Neutrophil (primary cell): Measurements from ENCODE around the gene FMNL3.

Experiments used
- H3K27ac ChIP-seq: fragments of 200-600 bp; sonication (generic); 2 replicates; pipeline ENCODE4 v1.5.1; 2016; ENCODE audit warnings: mild to moderate bottlenecking, moderate library complexity
- H3K27me3 ChIP-seq: fragments of 200-600 bp; sonication (generic); 2 replicates; pipeline ENCODE4 v1.6.0; 2016; ENCODE audit warnings: mild to moderate bottlenecking
- H3K36me3 ChIP-seq: fragments of 200-600 bp; sonication (generic); 2 replicates; pipeline ENCODE4 v1.5.1; 2017
- H3K4me1 ChIP-seq, 2 experiments: fragments of 200-600 bp in 1 of 2; sonication (generic) in 1 of 2; 1 replicate in 1 of 2; 2 replicates in 1 of 2; pipeline versions ENCODE4 v1.5.1 to v1.6.1; 2013 to 2016; ENCODE audit warnings: low read depth in 1 of 2, low read length in 1 of 2, mild to moderate bottlenecking in 1 of 2, moderate library complexity in 1 of 2; ENCODE audit not compliant: control insufficient read depth in 1 of 2, insufficient read depth in 1 of 2
- H3K4me3 ChIP-seq, 2 experiments: fragments of 200-600 bp in 1 of 2; sonication (generic) in 1 of 2; 1 replicate in 1 of 2; 2 replicates in 1 of 2; pipeline ENCODE4 v1.5.1; 2013 to 2016; ENCODE audit warnings: low read depth in 1 of 2, low read length in 1 of 2, mild to moderate bottlenecking in 1 of 2, moderate library complexity in 1 of 2
- H3K9me3 ChIP-seq: fragments of 200-600 bp; sonication (generic); 2 replicates; pipeline ENCODE4 v1.5.1; 2016
- TF ChIP-seq, protein P1 (sequence below): fragments of 200-600 bp; sonication (generic); IDR thresholded peaks from 2 replicates; pipeline ENCODE4 v1.5.1; 2016; ENCODE audit warnings: antibody characterized with exemption

The FMNL3 gene

DNA sequence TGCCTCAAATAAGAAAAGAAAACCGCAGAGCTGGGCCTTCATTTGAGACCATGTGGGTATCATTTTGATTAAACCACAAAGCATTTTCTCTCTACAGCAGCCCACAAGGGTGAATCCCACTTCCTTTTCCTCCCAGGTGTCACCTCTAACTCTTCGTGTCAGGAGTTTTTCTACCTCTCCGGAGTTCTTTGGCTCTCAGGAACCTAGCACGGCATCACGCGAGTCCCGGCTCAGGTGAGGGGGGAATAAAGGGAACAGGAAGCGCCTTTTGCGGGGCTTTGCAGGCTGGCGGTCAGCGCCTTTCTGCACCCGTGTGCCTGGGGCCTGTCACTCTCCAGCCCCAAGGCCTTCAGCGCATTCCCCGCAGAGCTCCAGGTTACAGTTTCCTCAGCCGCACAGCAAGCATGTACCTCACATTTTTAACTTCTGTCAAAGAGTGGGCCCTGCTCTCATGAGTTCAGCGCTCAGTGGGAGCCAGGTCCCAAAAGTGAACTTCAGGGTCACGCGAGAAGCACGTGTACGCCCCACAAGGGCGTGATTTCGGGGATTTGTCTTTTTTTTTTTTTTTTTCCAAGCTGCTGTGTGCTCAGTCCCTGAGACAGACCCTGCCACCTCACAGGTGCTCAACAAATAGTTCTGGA, 84.6 kb downstream of the FMNL3 start:
- Histone ChIP-seq H3K27ac (peak overlapping the region; percentile 55), H3K36me3 (no peaks in the 10 kb centered on the region), H3K9me3 (no peaks in the 10 kb centered on the region), H3K4me3 (peak overlapping the region; percentile 87 to 89), H3K4me1 (peaks cover 13 to 16% of the 10 kb centered on the region in 2 experiments), H3K27me3 (peaks cover 87% of the 10 kb centered on the region)
- TF ChIP-seq, protein P1, sequence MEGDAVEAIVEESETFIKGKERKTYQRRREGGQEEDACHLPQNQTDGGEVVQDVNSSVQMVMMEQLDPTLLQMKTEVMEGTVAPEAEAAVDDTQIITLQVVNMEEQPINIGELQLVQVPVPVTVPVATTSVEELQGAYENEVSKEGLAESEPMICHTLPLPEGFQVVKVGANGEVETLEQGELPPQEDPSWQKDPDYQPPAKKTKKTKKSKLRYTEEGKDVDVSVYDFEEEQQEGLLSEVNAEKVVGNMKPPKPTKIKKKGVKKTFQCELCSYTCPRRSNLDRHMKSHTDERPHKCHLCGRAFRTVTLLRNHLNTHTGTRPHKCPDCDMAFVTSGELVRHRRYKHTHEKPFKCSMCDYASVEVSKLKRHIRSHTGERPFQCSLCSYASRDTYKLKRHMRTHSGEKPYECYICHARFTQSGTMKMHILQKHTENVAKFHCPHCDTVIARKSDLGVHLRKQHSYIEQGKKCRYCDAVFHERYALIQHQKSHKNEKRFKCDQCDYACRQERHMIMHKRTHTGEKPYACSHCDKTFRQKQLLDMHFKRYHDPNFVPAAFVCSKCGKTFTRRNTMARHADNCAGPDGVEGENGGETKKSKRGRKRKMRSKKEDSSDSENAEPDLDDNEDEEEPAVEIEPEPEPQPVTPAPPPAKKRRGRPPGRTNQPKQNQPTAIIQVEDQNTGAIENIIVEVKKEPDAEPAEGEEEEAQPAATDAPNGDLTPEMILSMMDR, result no peak

DNA sequence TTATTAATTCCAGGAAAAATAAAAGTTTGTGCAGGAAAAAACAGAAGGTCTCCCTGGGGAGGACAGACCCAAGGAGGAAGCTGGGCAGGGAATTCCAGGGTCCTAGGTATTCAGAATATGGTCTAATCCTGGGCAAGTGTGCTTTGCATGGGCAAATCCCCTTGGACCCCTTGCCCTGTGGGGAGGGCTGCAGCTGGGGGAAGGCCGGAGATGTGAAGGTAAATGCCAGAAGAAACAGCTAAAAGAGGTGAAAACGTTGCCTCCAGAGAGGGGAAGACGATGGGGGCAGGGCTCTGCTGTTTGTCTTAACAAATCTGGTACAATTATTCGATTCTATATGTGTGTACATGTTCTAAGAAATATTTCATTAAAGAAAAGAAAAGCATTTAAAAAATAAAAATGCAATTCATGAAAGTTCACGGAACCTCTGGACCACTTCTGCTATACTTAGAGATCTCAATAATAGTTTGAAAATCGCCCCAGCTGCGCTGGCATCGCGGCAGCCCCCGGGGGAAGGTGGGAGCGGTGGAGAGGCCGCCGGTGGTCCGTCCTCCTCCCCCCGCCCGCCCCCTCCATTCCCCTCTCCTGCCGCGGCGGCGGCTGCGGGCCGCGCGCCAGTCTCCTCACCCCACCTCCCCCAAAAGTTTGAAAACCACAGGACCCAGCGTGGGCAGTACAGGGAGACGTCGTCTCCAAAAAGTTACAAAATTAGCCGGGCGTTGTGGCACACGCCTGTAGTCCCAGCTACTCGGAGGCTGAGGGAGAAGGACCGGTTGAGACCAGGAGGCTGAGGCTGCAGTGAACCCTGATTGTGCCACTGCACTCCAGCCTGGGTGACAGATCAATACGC, 85.3 kb downstream of the FMNL3 start:
- TF ChIP-seq, protein P1, result no peak
- H3K27me3 ChIP-seq, result peaks cover 94% of the 10 kb centered on the region
- peaks cover 13 to 16% of the 10 kb centered on the region in 2 experiments for H3K4me1 ChIP-seq
- H3K27ac ChIP-seq, result no peak overlapping the region
- no peaks in the 10 kb centered on the region for H3K36me3 ChIP-seq
- H3K9me3 ChIP-seq, result no peaks in the 10 kb centered on the region
- peak overlapping the region; percentile 87 to 89 for H3K4me3 ChIP-seq

- peaks cover 13 to 16% of the 10 kb centered on the region in 2 experiments for H3K4me1 ChIP-seq
- TF ChIP-seq, protein P1, result no peak
- no peaks in the 10 kb centered on the region for H3K36me3 ChIP-seq
- H3K9me3 ChIP-seq, result no peaks in the 10 kb centered on the region
- H3K27me3 ChIP-seq, result peaks cover 92% of the 10 kb centered on the region
- H3K27ac ChIP-seq, result no peak overlapping the region
- H3K4me3 ChIP-seq, result no peak overlapping the region
Observed at GRCh38 chr12:49619286-49619685, 87.9 kb downstream of the FMNL3 start.

DNA sequence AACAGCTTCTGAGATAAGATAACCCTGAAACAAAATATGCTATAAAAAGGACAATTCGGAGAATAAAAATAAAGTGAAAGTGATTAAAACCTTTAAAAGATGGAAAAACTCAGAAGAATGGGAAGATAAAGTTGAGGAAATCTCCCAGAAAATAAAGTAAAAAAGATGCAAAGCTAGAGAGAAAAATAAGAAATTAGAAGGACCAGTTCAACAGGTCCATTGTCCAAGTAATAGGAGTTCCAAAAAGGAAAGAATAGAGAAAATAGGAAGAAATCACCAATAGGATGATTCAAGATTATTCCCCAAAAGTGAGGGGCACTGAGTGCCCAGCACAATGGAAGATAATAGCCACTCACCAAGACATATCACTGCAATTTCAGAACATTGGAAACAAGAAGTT, 88.6 kb downstream of the FMNL3 start:
- no peak overlapping the region for H3K4me3 ChIP-seq
- H3K27me3 ChIP-seq, result peaks cover 84% of the 10 kb centered on the region
- no peaks in the 10 kb centered on the region for H3K9me3 ChIP-seq
- TF ChIP-seq, protein P1, result no peak
- peaks cover 9 to 15% of the 10 kb centered on the region in 2 experiments for H3K4me1 ChIP-seq
- H3K27ac ChIP-seq, result no peak overlapping the region
- H3K36me3 ChIP-seq, result no peaks in the 10 kb centered on the region

DNA sequence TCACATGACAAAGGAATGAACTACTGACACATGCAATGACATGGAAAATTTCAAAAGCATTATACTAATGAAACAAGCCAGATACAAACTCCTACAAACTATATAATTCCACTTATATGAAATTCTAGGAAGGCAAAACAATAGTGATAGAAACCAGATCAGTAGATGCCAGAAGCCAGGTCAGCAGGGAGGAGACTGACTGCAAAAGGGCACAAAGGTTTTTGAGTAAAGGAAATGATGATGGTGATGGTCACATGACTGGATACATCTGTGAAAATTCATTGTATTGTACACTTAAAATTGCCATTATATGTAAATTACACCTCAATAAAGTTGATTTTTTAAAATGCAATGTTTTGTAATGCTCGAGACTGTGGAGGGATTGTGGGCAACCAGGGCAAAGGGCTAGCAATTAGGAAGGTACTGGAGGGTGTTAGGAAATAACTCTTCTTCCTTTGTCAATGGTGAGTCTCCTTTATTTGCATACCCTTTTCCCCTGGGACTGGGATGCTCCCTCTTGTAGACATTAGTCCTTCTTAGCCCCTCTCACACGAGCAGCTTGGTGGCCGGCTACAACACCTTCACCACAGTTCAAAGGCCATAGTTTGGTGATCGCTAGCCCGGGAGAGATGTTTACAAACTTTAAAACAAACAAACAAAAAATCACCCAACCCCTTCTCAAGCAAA, 90.5 kb downstream of the FMNL3 start:
- H3K4me3 ChIP-seq, result no peak overlapping the region
- TF ChIP-seq, protein P1, result no peak
- H3K36me3 ChIP-seq, result no peaks in the 10 kb centered on the region
- peaks cover 69% of the 10 kb centered on the region for H3K27me3 ChIP-seq
- H3K4me1 ChIP-seq, result peaks cover 0 to under 1% of the 10 kb centered on the region in 2 experiments
- no peak overlapping the region for H3K27ac ChIP-seq
- H3K9me3 ChIP-seq, result no peaks in the 10 kb centered on the region
